Glutamatergic neuron (in vitro differentiated cells): ENCODE measurements around the gene CD276. TPM values are rescaled to one million over a fixed set of nuclear protein-coding genes. Genes with fewer than 3 reads are reported as not detected.

ENCODE experiments used
- DNase-seq: peaks from one replicate; pipeline ENCODE4 v3.0.0; 2022
- H3K27ac Mint-ChIP-seq: one replicate; pipeline ENCODE4 v1.8.0; 2020; ENCODE audit warnings: mild to moderate bottlenecking, mixed read lengths, inconsistent platforms; ENCODE audit not compliant: unreplicated experiment
- H3K27me3 Mint-ChIP-seq: one replicate; pipeline ENCODE4 v1.8.0; 2020; ENCODE audit warnings: mild to moderate bottlenecking, moderate library complexity, mixed read lengths, inconsistent platforms; ENCODE audit not compliant: unreplicated experiment
- H3K36me3 Mint-ChIP-seq: one replicate; pipeline ENCODE4 v1.8.0; 2020; ENCODE audit warnings: mild to moderate bottlenecking, mixed read lengths, inconsistent platforms; ENCODE audit not compliant: unreplicated experiment
- H3K4me1 Mint-ChIP-seq: one replicate; pipeline ENCODE4 v1.8.0; 2020; ENCODE audit warnings: mild to moderate bottlenecking, low read depth, mixed read lengths, inconsistent platforms; ENCODE audit not compliant: unreplicated experiment
- H3K4me3 Mint-ChIP-seq: one replicate; pipeline ENCODE4 v1.8.0; 2020; ENCODE audit warnings: mild to moderate bottlenecking, mixed read lengths, inconsistent platforms; ENCODE audit not compliant: unreplicated experiment
- H3K9me3 Mint-ChIP-seq: one replicate; pipeline ENCODE4 v1.8.0; 2020; ENCODE audit warnings: mild to moderate bottlenecking, moderate library complexity, mixed read lengths, inconsistent platforms; ENCODE audit not compliant: unreplicated experiment
- CTCF ChIP-seq: fragments of 200-600 bp; sonication (generic); IDR thresholded peaks from one replicate; pipeline ENCODE4 v1.5.0; 2021; ENCODE audit not compliant: partially characterized antibody, unreplicated experiment
- total RNA-seq: library from RNA; stranded (reverse); fragmentation: NEBNext Ultra II Directional; extraction: Animal tissue kit (Norgen Biotek cat#: 25700); gene quantifications from one replicate; pipeline ENCODE4 v1.2.1, GENCODE V29; 2021; ENCODE audit not compliant: unreplicated experiment

The CD276 gene
- total RNA-seq, 1 donor from 2014 or later: 192 TPM

- H3K36me3 Mint-ChIP-seq: no peaks in the 10 kb centered on the region
- no peak for TF ChIP-seq CTCF
- H3K9me3 Mint-ChIP-seq: no peaks in the 10 kb centered on the region
- H3K4me1 Mint-ChIP-seq: no peaks in the 10 kb centered on the region
- no peak overlapping the region for H3K27ac Mint-ChIP-seq
- peaks cover 2% of the 10 kb centered on the region for H3K27me3 Mint-ChIP-seq
- H3K4me3 Mint-ChIP-seq: no peak overlapping the region
- no peak for DNase-seq
These were observed 33.6 kb upstream of the CD276 start for GRCh38 chr15:73650416-73651126.

- no peak overlapping the region for H3K27ac Mint-ChIP-seq
- H3K9me3 Mint-ChIP-seq: peaks cover 2% of the 10 kb centered on the region
- H3K36me3 Mint-ChIP-seq: no peaks in the 10 kb centered on the region
- no peak for DNase-seq
- H3K27me3 Mint-ChIP-seq: no peaks in the 10 kb centered on the region
- no peak overlapping the region for H3K4me3 Mint-ChIP-seq
- H3K4me1 Mint-ChIP-seq: no peaks in the 10 kb centered on the region
- TF ChIP-seq CTCF: no peak
These were observed 29.5 kb upstream of the CD276 start for GRCh38 chr15:73654659-73655058.

GRCh38 chr15:73655724-73656123, 28.5 kb upstream of the CD276 start:
- no peak for TF ChIP-seq CTCF
- no peaks in the 10 kb centered on the region for H3K4me1 Mint-ChIP-seq
- no peaks in the 10 kb centered on the region for H3K36me3 Mint-ChIP-seq
- DNase-seq: no peak
- H3K27ac Mint-ChIP-seq: no peak overlapping the region
- H3K9me3 Mint-ChIP-seq: peaks cover 2% of the 10 kb centered on the region
- no peaks in the 10 kb centered on the region for H3K27me3 Mint-ChIP-seq
- H3K4me3 Mint-ChIP-seq: no peak overlapping the region

GRCh38 chr15:73658645-73659044, 25.5 kb upstream of the CD276 start:
- TF ChIP-seq CTCF: no peak
- no peaks in the 10 kb centered on the region for H3K4me1 Mint-ChIP-seq
- peaks cover 4% of the 10 kb centered on the region for H3K36me3 Mint-ChIP-seq
- no peak for DNase-seq
- no peak overlapping the region for H3K27ac Mint-ChIP-seq
- H3K4me3 Mint-ChIP-seq: no peak overlapping the region
- H3K9me3 Mint-ChIP-seq: peaks cover 2% of the 10 kb centered on the region
- no peaks in the 10 kb centered on the region for H3K27me3 Mint-ChIP-seq

- Mint-ChIP-seq H3K27ac (no peak overlapping the region), H3K36me3 (peaks cover 4% of the 10 kb centered on the region), H3K9me3 (peaks cover 2% of the 10 kb centered on the region), H3K4me3 (no peak overlapping the region), H3K27me3 (no peaks in the 10 kb centered on the region), H3K4me1 (no peaks in the 10 kb centered on the region)
- no peak for DNase-seq
- no peak for TF ChIP-seq CTCF
These were observed 23.7 kb upstream of the CD276 start for GRCh38 chr15:73660455-73660854.
